CD14-positive monocyte (primary cell): ENCODE measurements around the gene FKBP7. TPM values are rescaled to one million over a fixed set of nuclear protein-coding genes. Genes with fewer than 3 reads are reported as not detected.

Source experiments
- DNase-seq, 3 donors: peaks; one replicate each; pipeline ENCODE4 v3.0.0-alpha.2; 2011 to 2022
- H2AFZ ChIP-seq: 2 replicates; pipeline ENCODE4 v1.6.0; 2012; ENCODE audit warnings: mild to moderate bottlenecking, low read depth, low read length, inconsistent platforms; ENCODE audit not compliant: insufficient read depth, poor library complexity, severe bottlenecking
- H3K27ac ChIP-seq, 2 donors: 1 replicate in 1 of 2; 2 replicates in 1 of 2; pipeline ENCODE4 v1.5.1; 2012 to 2013; ENCODE audit warnings: low read length in 2 of 2, control low read depth in 1 of 2, inconsistent platforms in 1 of 2, low read depth in 1 of 2, mild to moderate bottlenecking in 1 of 2
- H3K27me3 ChIP-seq, 2 donors: one replicate each; pipeline versions ENCODE4 v1.6.0 to v1.6.1; 2011 to 2013; ENCODE audit warnings: low read length in 2 of 2; ENCODE audit not compliant: control insufficient read depth in 2 of 2, insufficient read depth in 2 of 2
- H3K36me3 ChIP-seq, 2 donors: replicated peaks in 1 of 2; 1 replicate in 1 of 2; 2 replicates in 1 of 2; pipeline versions ENCODE4 v1.5.1 to v1.6.1; 2012 to 2013; ENCODE audit warnings: low read length in 2 of 2, control low read depth in 1 of 2, inconsistent platforms in 1 of 2, mild to moderate bottlenecking in 1 of 2; ENCODE audit not compliant: insufficient read depth in 2 of 2, control insufficient read depth in 1 of 2
- H3K4me1 ChIP-seq, 2 donors: 1 replicate in 1 of 2; 2 replicates in 1 of 2; pipeline versions ENCODE4 v1.5.1 to v1.6.1; 2012 to 2013; ENCODE audit warnings: low read length in 2 of 2, control low read depth in 1 of 2, inconsistent platforms in 1 of 2, mild to moderate bottlenecking in 1 of 2, moderate library complexity in 1 of 2; ENCODE audit not compliant: insufficient read depth in 2 of 2, control insufficient read depth in 1 of 2
- H3K4me2 ChIP-seq: replicated peaks from 2 replicates; pipeline ENCODE3; 2012; ENCODE audit warnings: low read length, moderate library complexity, mild to moderate bottlenecking; ENCODE audit not compliant: poor library complexity, severe bottlenecking; ENCODE audit errors: extremely low read depth
- H3K4me3 ChIP-seq, 3 experiments: fragments of 200-600 bp in 1 of 3; sonication (generic) in 1 of 3; replicated peaks in 1 of 3; 1 replicate in 2 of 3; 2 replicates in 1 of 3; pipeline ENCODE4 v1.5.1; 2011 to 2013; ENCODE audit warnings: low read length in 3 of 3, mild to moderate bottlenecking in 3 of 3, control low read depth in 2 of 3, low read depth in 2 of 3, inconsistent platforms in 1 of 3, moderate library complexity in 1 of 3
- H3K79me2 ChIP-seq: 2 replicates; pipeline ENCODE4 v1.6.0; 2012; ENCODE audit warnings: mild to moderate bottlenecking, control low read depth, inconsistent platforms, low read length, moderate library complexity; ENCODE audit not compliant: insufficient read depth
- H3K9ac ChIP-seq: 2 replicates; pipeline ENCODE4 v1.6.0; 2017; ENCODE audit warnings: low read length, mild to moderate bottlenecking; ENCODE audit not compliant: insufficient read depth, poor library complexity, severe bottlenecking
- H3K9me3 ChIP-seq, 2 donors: replicated peaks in 1 of 2; 1 replicate in 1 of 2; 2 replicates in 1 of 2; pipeline versions ENCODE4 v1.5.1 to v1.6.1; 2012 to 2013; ENCODE audit warnings: low read length in 2 of 2, control low read depth in 1 of 2; ENCODE audit not compliant: control insufficient read depth in 1 of 2, insufficient read depth in 1 of 2
- H4K20me1 ChIP-seq: 2 replicates; pipeline ENCODE4 v1.6.0; 2012; ENCODE audit warnings: mild to moderate bottlenecking, low read length, control low read depth, moderate library complexity; ENCODE audit not compliant: insufficient read depth
- H3K27ac Mint-ChIP-seq, 7 donors: one replicate each; pipeline ENCODE4 v1.8.0; 2020; ENCODE audit warnings: mild to moderate bottlenecking in 7 of 7, mixed read lengths in 7 of 7, moderate library complexity in 6 of 7, inconsistent platforms in 2 of 7
- H3K27me3 Mint-ChIP-seq, 3 donors: one replicate each; pipeline ENCODE4 v1.8.0; 2021 to 2022; ENCODE audit warnings: low read depth in 3 of 3, mild to moderate bottlenecking in 3 of 3, mixed read lengths in 3 of 3, moderate library complexity in 3 of 3, inconsistent platforms in 1 of 3
- H3K36me3 Mint-ChIP-seq, 2 donors: one replicate each; pipeline ENCODE4 v1.8.0; 2020; ENCODE audit warnings: mixed read lengths in 2 of 2, inconsistent platforms in 1 of 2, mild to moderate bottlenecking in 1 of 2
- H3K4me1 Mint-ChIP-seq: one replicate; pipeline ENCODE4 v1.8.0; 2020; ENCODE audit warnings: mild to moderate bottlenecking, mixed read lengths
- H3K4me3 Mint-ChIP-seq, 2 donors: one replicate each; pipeline ENCODE4 v1.8.0; 2020; ENCODE audit warnings: mild to moderate bottlenecking in 2 of 2, mixed read lengths in 2 of 2, moderate library complexity in 1 of 2
- H3K9me3 Mint-ChIP-seq, 7 donors: one replicate each; pipeline ENCODE4 v1.8.0; 2020 to 2022; ENCODE audit warnings: mixed read lengths in 7 of 7, mild to moderate bottlenecking in 6 of 7, moderate library complexity in 6 of 7, inconsistent platforms in 2 of 7
- WGBS: methylation state at CpG from one replicate; pipeline ENCODE4 v1.1.5; 2013; ENCODE audit warnings: missing lambda C conversion rate; ENCODE audit not compliant: insufficient coverage; 5-methylcytosine and 5-hydroxymethylcytosine counted together
- intact Hi-C, 2 donors: fragments of 100-400 bp; cut with micrococcal nuclease; formaldehyde crosslinking; loops; one replicate each; pipeline versions ENCODE4 v1.15.0 to v1.15.1; 2023
- polyA plus RNA-seq, 3 donors: library from polyadenylated mRNA; depleted of rRNA in 1 of 3; unstranded in 2 of 3; stranded (reverse) in 1 of 3; fragments of 300-500 nt in 2 of 3; fragments of >200 nt in 1 of 3; fragmentation: Illumina TruSeq in 2 of 3; gene quantifications; 1 replicate in 2 of 3; 2 replicates in 1 of 3; pipeline ENCODE4 v1.2.3, GENCODE V29; 2012 to 2021
- TF ChIP-seq, protein P1 (sequence below): fragments of 200-600 bp; IDR thresholded peaks from one replicate; pipeline ENCODE4 v1.8.0; 2022; ENCODE audit warnings: antibody characterized with exemption, mild to moderate bottlenecking

The FKBP7 gene
- polyA plus RNA-seq, 3 donors = 0.25 to 1.6 (median 0.57) TPM

DNA sequence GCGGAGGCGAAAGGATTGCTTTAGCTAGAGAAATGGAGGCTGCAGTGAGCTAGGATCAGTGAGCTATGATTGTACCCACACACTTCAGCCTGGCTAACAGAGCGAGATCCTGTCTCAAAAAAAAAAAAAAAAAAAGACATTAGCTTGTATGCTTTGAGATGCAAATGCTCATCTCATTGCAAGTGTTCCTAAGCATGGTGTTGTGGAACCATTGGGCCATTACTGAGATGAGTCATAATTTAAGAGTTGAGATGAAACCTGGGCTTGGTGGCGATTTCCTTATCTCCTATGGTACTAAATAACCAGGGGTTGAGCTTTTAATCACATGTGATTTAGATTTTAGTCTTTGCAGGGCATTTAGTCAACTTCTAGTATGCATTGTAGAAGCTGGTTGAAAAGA lies 4.0 kb upstream of the FKBP7 start:
- Histone ChIP-seq H3K9ac (no peak overlapping the region), H3K9me3 (no peaks in the 10 kb centered on the region), H3K4me2 (no peak overlapping the region), H3K4me3 (no peak overlapping the region), H3K27ac (no peak overlapping the region), H2AFZ (no peak overlapping the region), H3K4me1 (peaks cover 33 to 39% of the 10 kb centered on the region in 2 donors), H3K27me3 (no peaks in the 10 kb centered on the region), H3K79me2 (peaks cover 68% of the 10 kb centered on the region), H4K20me1 (peaks cover 32% of the 10 kb centered on the region), H3K36me3 (peaks cover 15 to 21% of the 10 kb centered on the region in 2 donors)
- peaks cover 13 to 16% of the 10 kb centered on the region in 2 donors for H3K36me3 Mint-ChIP-seq
- H3K4me1 Mint-ChIP-seq = peaks cover 44% of the 10 kb centered on the region
- no peak overlapping the region for H3K4me3 Mint-ChIP-seq
- H3K9me3 Mint-ChIP-seq = no peaks in the 10 kb centered on the region
- no CpG with 5 or more reads among the region's 4 CpGs for WGBS
- TF ChIP-seq, protein P1, sequence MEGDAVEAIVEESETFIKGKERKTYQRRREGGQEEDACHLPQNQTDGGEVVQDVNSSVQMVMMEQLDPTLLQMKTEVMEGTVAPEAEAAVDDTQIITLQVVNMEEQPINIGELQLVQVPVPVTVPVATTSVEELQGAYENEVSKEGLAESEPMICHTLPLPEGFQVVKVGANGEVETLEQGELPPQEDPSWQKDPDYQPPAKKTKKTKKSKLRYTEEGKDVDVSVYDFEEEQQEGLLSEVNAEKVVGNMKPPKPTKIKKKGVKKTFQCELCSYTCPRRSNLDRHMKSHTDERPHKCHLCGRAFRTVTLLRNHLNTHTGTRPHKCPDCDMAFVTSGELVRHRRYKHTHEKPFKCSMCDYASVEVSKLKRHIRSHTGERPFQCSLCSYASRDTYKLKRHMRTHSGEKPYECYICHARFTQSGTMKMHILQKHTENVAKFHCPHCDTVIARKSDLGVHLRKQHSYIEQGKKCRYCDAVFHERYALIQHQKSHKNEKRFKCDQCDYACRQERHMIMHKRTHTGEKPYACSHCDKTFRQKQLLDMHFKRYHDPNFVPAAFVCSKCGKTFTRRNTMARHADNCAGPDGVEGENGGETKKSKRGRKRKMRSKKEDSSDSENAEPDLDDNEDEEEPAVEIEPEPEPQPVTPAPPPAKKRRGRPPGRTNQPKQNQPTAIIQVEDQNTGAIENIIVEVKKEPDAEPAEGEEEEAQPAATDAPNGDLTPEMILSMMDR = no peak
- intact Hi-C loops = loop anchor here (5.0 kb wide), 2 partner anchors 40 kb away; no protein-coding TSS in a partner anchor
- no peak overlapping the region for H3K27ac Mint-ChIP-seq
- H3K27me3 Mint-ChIP-seq = no peaks in the 10 kb centered on the region
- DNase-seq = peak in 2 of 3 donors; percentile 17 to 36

DNA sequence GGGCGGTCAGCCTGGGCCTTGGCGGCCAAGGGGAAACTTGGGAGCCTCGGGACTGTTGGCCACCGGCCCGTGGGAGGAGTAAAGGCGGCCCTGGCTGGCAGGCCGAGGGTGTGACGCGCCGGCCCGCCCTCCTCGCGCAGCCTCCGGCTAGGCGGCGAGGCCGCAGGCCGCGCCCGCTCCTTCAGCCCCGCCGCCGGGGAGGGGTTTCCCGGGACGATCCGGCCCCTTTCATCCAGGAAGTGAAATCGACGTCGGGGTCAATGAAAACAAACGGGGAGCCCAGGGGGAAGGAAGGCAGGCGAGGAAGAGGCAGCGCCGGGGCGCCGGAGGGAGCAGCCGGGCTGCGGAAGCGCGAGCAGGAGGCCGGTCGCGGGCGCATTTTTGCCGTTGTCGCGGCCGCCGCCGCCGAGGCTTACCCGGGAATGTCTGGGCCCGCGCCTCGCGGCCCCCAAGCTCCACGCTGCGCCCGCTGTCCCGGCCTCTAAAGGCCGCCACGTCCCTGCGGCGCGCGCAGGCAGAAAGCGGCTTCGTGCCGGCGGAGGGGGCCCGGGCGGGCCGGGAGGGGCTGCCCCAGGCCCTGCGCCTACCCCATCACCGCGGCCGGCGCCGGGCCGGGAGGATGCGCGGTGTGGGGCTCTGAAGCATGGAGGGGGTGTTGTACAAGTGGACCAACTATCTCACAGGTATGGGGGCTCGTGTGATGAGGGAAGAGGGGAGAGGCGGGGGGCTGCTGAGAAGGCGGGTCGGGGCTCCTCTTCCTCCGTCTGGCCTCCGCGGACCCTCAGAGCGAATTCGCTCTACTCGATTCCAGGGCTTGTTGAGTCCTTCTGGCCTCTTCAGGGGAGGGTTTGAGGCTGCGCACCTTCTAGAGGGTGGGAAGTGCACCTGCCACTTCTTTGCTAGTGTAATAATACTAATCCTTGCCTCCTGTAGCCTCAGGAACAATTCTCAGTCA lies 2.1 kb upstream of the FKBP7 start, which contains the start of gene PLEKHA3:
TSS of gene PLEKHA3 (plus strand) at position 231 of the 955 bp plus-strand sequence. CDS start at position 644, 413 bp downstream.
- H3K36me3 ChIP-seq = peaks cover 1 to 3% of the 10 kb centered on the region in 2 donors
- TF ChIP-seq, protein P1 = no peak
- under 1% methylated on average over 81 of the region's 92 CpGs for WGBS
- peak within 1 kb of the TSS; percentile 89 to 99 for H3K27ac ChIP-seq
- Mint-ChIP-seq H3K27me3 (no peaks in the 10 kb centered on the region), H3K4me1 (peaks cover 42% of the 10 kb centered on the region), H3K9me3 (no peaks in the 10 kb centered on the region), H3K36me3 (peaks cover 0 to 3% of the 10 kb centered on the region in 2 donors), H3K27ac (peak within 1 kb of the TSS; percentile 97 to 100 (median 99)), H3K4me3 (peak within 1 kb of the TSS; percentile 94 to 95)
- intact Hi-C loops = loop anchor here (5.0 kb wide), 2 partner anchors 38 to 42 kb away; no protein-coding TSS in a partner anchor
- peak; percentile 91 to 94 (median 91) for DNase-seq
- H3K4me3 ChIP-seq = peak within 1 kb of the TSS; percentile 71 to 98 (median 79)
- H4K20me1 ChIP-seq = peaks cover 21% of the 10 kb centered on the region
- H3K4me1 ChIP-seq = peaks cover 33 to 39% of the 10 kb centered on the region in 2 donors
- H2AFZ ChIP-seq = peak within 1 kb of the TSS; percentile 80
- no peaks in the 10 kb centered on the region for H3K9me3 ChIP-seq
- H3K4me2 ChIP-seq = peak within 1 kb of the TSS; percentile 97
- H3K27me3 ChIP-seq = no peaks in the 10 kb centered on the region
- H3K9ac ChIP-seq = peak within 1 kb of the TSS; percentile 88
- peaks cover 53% of the 10 kb centered on the region for H3K79me2 ChIP-seq
